ENCODE results near the gene SEMA4D. TPM values are rescaled to one million over a fixed set of nuclear protein-coding genes. Genes with fewer than 3 reads are reported as not detected.

SEMA4D gene
- total RNA-seq, 2 donors from 2014 or later: 42.8 to 51.0 TPM

DNA sequence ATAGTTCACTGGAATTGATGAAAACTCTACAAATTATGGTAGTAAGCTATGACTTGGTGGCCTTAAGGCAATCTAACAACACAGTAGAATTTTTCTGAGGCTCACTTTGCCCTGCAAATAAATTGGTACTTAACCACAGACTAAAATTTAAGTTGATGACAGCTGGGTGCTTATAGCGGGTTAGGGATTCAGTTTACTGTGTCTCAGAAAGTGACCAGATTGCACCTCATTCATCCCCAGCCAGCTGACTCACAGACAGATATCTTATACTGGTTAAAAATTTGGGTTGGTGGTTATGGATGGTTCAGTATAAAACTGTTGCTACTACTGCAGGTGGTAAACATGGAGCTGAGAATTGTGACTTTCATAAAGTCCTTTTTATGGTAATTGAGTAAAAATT is 184.1 kb downstream of the SEMA4D start:
- H3K27me3 ChIP-seq (ENCODE audit: control insufficient read depth, insufficient read depth, low read length, poor library complexity, severe bottlenecking): no peaks in the 10 kb centered on the region
- H3K9me3 ChIP-seq (ENCODE audit: control insufficient read depth, low read length): no peaks in the 10 kb centered on the region
- peaks cover 19% of the 10 kb centered on the region for H3K4me1 Mint-ChIP-seq
- H3K4me3 ChIP-seq (ENCODE audit: low read length): peak overlapping the region; percentile 96
- H3K27me3 Mint-ChIP-seq (ENCODE audit: insufficient read depth): no peaks in the 10 kb centered on the region
- H3K9me3 Mint-ChIP-seq: no peaks in the 10 kb centered on the region
- peaks cover 27% of the 10 kb centered on the region for H3K36me3 Mint-ChIP-seq (ENCODE audit: low read depth)
- no peak overlapping the region for H3K27ac ChIP-seq (ENCODE audit: low read depth, low read length)
- H3K36me3 ChIP-seq (ENCODE audit: control insufficient read depth, insufficient read depth, low read length): peaks cover 49% of the 10 kb centered on the region
- H3K4me1 ChIP-seq (ENCODE audit: control insufficient read depth, insufficient read depth, low read length): peaks cover 7% of the 10 kb centered on the region
- WGBS, 2 experiments (ENCODE audit: insufficient coverage in 1 of 2, insufficient read length in 1 of 2): 69% methylated on average over 1 of the region's 1 CpG; no CpG with 5 or more reads in 1 of the 2 experiments
- H3K9ac ChIP-seq (ENCODE audit: extremely low read depth, low read length, poor library complexity, severe bottlenecking): peak overlapping the region; percentile 98
- no peak for DNase-seq
- TF ChIP-seq, protein P1, sequence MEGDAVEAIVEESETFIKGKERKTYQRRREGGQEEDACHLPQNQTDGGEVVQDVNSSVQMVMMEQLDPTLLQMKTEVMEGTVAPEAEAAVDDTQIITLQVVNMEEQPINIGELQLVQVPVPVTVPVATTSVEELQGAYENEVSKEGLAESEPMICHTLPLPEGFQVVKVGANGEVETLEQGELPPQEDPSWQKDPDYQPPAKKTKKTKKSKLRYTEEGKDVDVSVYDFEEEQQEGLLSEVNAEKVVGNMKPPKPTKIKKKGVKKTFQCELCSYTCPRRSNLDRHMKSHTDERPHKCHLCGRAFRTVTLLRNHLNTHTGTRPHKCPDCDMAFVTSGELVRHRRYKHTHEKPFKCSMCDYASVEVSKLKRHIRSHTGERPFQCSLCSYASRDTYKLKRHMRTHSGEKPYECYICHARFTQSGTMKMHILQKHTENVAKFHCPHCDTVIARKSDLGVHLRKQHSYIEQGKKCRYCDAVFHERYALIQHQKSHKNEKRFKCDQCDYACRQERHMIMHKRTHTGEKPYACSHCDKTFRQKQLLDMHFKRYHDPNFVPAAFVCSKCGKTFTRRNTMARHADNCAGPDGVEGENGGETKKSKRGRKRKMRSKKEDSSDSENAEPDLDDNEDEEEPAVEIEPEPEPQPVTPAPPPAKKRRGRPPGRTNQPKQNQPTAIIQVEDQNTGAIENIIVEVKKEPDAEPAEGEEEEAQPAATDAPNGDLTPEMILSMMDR (conservative IDR thresholded peaks at IDR 0.05): no peak
- peak overlapping the region; percentile 42 for H3K27ac Mint-ChIP-seq
- H3K4me3 Mint-ChIP-seq: peak overlapping the region; percentile 94

DNA sequence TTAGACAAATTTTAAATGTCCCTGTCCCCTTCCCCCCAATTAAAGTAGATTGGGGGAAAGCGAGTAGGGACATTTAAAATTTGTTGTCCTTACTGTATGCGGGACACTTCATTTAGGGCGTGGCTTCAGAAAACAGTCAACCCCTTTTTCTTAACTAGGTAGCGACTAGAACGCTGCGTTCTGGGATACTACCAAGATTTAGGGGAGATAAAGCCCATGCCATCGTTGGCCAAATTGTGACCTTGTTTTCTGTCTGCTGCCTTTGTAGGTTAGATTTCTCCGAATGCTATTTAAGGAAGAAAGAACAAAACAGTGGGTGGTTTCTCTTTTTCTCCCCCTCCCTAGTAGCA is 185.7 kb downstream of the SEMA4D start:
- Mint-ChIP-seq H3K4me3 (peak overlapping the region; percentile 94), H3K27me3 (ENCODE audit: insufficient read depth) (no peaks in the 10 kb centered on the region), H3K4me1 (peaks cover 19% of the 10 kb centered on the region), H3K9me3 (no peaks in the 10 kb centered on the region), H3K36me3 (ENCODE audit: low read depth) (peaks cover 26% of the 10 kb centered on the region), H3K27ac (peak overlapping the region; percentile 94)
- Histone ChIP-seq H3K27me3 (ENCODE audit: control insufficient read depth, insufficient read depth, low read length, poor library complexity, severe bottlenecking) (no peaks in the 10 kb centered on the region), H3K4me1 (ENCODE audit: control insufficient read depth, insufficient read depth, low read length) (peaks cover 7% of the 10 kb centered on the region), H3K36me3 (ENCODE audit: control insufficient read depth, insufficient read depth, low read length) (peaks cover 43% of the 10 kb centered on the region), H3K27ac (ENCODE audit: low read depth, low read length) (no peak overlapping the region), H3K9me3 (ENCODE audit: control insufficient read depth, low read length) (no peaks in the 10 kb centered on the region), H3K9ac (ENCODE audit: extremely low read depth, low read length, poor library complexity, severe bottlenecking) (peak overlapping the region; percentile 98), H3K4me3 (ENCODE audit: low read length) (peak overlapping the region; percentile 96)
- 0% methylated on average over 6 to 8 of the region's 8 CpGs for WGBS, 2 experiments (ENCODE audit: insufficient coverage in 1 of 2, insufficient read length in 1 of 2)
- DNase-seq: no peak
- TF ChIP-seq, protein P1 (conservative IDR thresholded peaks at IDR 0.05): no peak

- no peaks in the 10 kb centered on the region for H3K27me3 Mint-ChIP-seq (ENCODE audit: insufficient read depth)
- peaks cover 20% of the 10 kb centered on the region for H3K4me1 Mint-ChIP-seq
- H3K27ac ChIP-seq (ENCODE audit: low read depth, low read length): peak overlapping the region; percentile 90
- peaks cover 25% of the 10 kb centered on the region for H3K36me3 Mint-ChIP-seq (ENCODE audit: low read depth)
- H3K9me3 ChIP-seq (ENCODE audit: control insufficient read depth, low read length): no peaks in the 10 kb centered on the region
- TF ChIP-seq, protein P1 (conservative IDR thresholded peaks at IDR 0.05): no peak
- peak overlapping the region; percentile 94 for H3K4me3 Mint-ChIP-seq
- H3K9me3 Mint-ChIP-seq: no peaks in the 10 kb centered on the region
- peak overlapping the region; percentile 96 for H3K4me3 ChIP-seq (ENCODE audit: low read length)
- peaks cover 36% of the 10 kb centered on the region for H3K36me3 ChIP-seq (ENCODE audit: control insufficient read depth, insufficient read depth, low read length)
- peak overlapping the region; percentile 98 for H3K9ac ChIP-seq (ENCODE audit: extremely low read depth, low read length, poor library complexity, severe bottlenecking)
- H3K27me3 ChIP-seq (ENCODE audit: control insufficient read depth, insufficient read depth, low read length, poor library complexity, severe bottlenecking): no peaks in the 10 kb centered on the region
- 0% methylated on average over 19 to 54 of the region's 54 CpGs for WGBS, 2 experiments (ENCODE audit: insufficient coverage in 1 of 2, insufficient read length in 1 of 2)
- no peak for DNase-seq
- H3K4me1 ChIP-seq (ENCODE audit: control insufficient read depth, insufficient read depth, low read length): peaks cover 7% of the 10 kb centered on the region
- peak overlapping the region; percentile 99 for H3K27ac Mint-ChIP-seq
Measured at GRCh38 chr9:89311346-89312221, 186.3 kb downstream of the SEMA4D start.

Small RNAs within 50 kb of the gene (microRNA-seq; reads per million reads assigned to microRNA genes)
- not detected for gene MIR3153 (ENCODE audit: borderline microRNAs expressed)

Other genes with a start within 250 kb of the SEMA4D start
- 100 to 1,000 TPM; 163 to 209 TPM for gene CKS2, start 186.9 kb downstream of the SEMA4D start, total RNA-seq
- 10 to 100 TPM; 55.7 to 56.0 TPM for gene SECISBP2, start 179.6 kb downstream of the SEMA4D start, total RNA-seq
- gene GADD45G, start 106.9 kb upstream of the SEMA4D start, total RNA-seq: 1 to 10 TPM; 5.1 to 9.6 TPM

Measured in endodermal cell (in vitro differentiated cells).